Ishikawa (cell line): Measurements from ENCODE around the gene RAMP1.

Source experiments
- CEBPB ChIP-seq: IDR thresholded peaks from 2 replicates; pipeline ENCODE4 v1.6.1; 2012
- CREB1 ChIP-seq: IDR thresholded peaks from 2 replicates; pipeline ENCODE4 v1.6.1; 2012; ENCODE audit warnings: low read depth
- EGR1 ChIP-seq: IDR thresholded peaks from 2 replicates; pipeline ENCODE4 v1.6.1; 2012
- EP300 ChIP-seq: IDR thresholded peaks from 2 replicates; pipeline ENCODE4 v1.6.1; 2012; ENCODE audit warnings: borderline replicate concordance
- FOXM1 ChIP-seq: IDR thresholded peaks from 2 replicates; pipeline ENCODE4 v1.6.1; 2012; ENCODE audit warnings: low read depth, borderline replicate concordance
- MAX ChIP-seq: IDR thresholded peaks from 2 replicates; pipeline ENCODE4 v1.6.1; 2012
- NFIC ChIP-seq: IDR thresholded peaks from 2 replicates; pipeline ENCODE4 v1.6.1; 2012
- RAD21 ChIP-seq: IDR thresholded peaks from 2 replicates; pipeline ENCODE4 v1.6.1; 2012; ENCODE audit warnings: low read depth
- REST ChIP-seq: IDR thresholded peaks from 2 replicates; pipeline ENCODE4 v1.6.1; 2012; ENCODE audit warnings: low read depth, mild to moderate bottlenecking
- TAF1 ChIP-seq: IDR thresholded peaks from 2 replicates; pipeline ENCODE4 v1.6.1; 2012; ENCODE audit warnings: low read depth, mild to moderate bottlenecking
- TCF12 ChIP-seq: IDR thresholded peaks from 2 replicates; pipeline ENCODE4 v1.6.1; 2012; ENCODE audit warnings: low read depth
- TEAD4 ChIP-seq: IDR thresholded peaks from 2 replicates; pipeline ENCODE4 v1.6.1; 2012
- USF1 ChIP-seq: IDR thresholded peaks from 2 replicates; pipeline ENCODE4 v1.6.1; 2012
- YY1 ChIP-seq: IDR thresholded peaks from 2 replicates; pipeline ENCODE4 v1.6.1; 2012; ENCODE audit warnings: low read depth
- ZBTB7A ChIP-seq: IDR thresholded peaks from 2 replicates; pipeline ENCODE4 v1.6.1; 2012; ENCODE audit warnings: low read depth

RAMP1 gene

GRCh38 chr2:237820421-237820820 lies 39.0 kb upstream of the RAMP1 start:
- TF ChIP-seq TEAD4 = no peak
- no peak for TF ChIP-seq ZBTB7A
- no peak for TF ChIP-seq MAX
- no peak for TF ChIP-seq TCF12
- TF ChIP-seq FOXM1 = no peak
- TF ChIP-seq NFIC = no peak
- no peak for TF ChIP-seq TAF1
- no peak for TF ChIP-seq EP300
- TF ChIP-seq YY1 = no peak
- TF ChIP-seq REST = no peak

- TF ChIP-seq YY1 (no peak), RAD21 (no peak), TCF12 (no peak), CREB1 (no peak), ZBTB7A (no peak), NFIC (no peak), EGR1 (no peak), USF1 (no peak), REST (no peak)
Observed at GRCh38 chr2:237823544-237823943, 35.9 kb upstream of the RAMP1 start.

GRCh38 chr2:237824085-237824484 lies 35.3 kb upstream of the RAMP1 start:
- no peak for TF ChIP-seq NFIC
- no peak for TF ChIP-seq RAD21
- TF ChIP-seq MAX = no peak
- no peak for TF ChIP-seq EGR1
- no peak for TF ChIP-seq TCF12

- TF ChIP-seq CREB1 = no peak
- no peak for TF ChIP-seq MAX
- no peak for TF ChIP-seq FOXM1
- TF ChIP-seq TAF1 = no peak
- no peak for TF ChIP-seq EP300
- TF ChIP-seq REST = no peak
- TF ChIP-seq TEAD4 = no peak
- no peak for TF ChIP-seq CEBPB
- no peak for TF ChIP-seq USF1
- no peak for TF ChIP-seq NFIC
- no peak for TF ChIP-seq TCF12
- TF ChIP-seq YY1 = no peak
- TF ChIP-seq ZBTB7A = no peak
- TF ChIP-seq EGR1 = no peak
- TF ChIP-seq RAD21 = no peak
Observed at GRCh38 chr2:237827421-237827987, 31.9 kb upstream of the RAMP1 start.

GRCh38 chr2:237830522-237830921 lies 28.9 kb upstream of the RAMP1 start:
- TF ChIP-seq TCF12 = no peak
- no peak for TF ChIP-seq EGR1
- TF ChIP-seq MAX = no peak
- TF ChIP-seq RAD21 = no peak
- TF ChIP-seq FOXM1 = no peak
- TF ChIP-seq CEBPB = no peak
- TF ChIP-seq USF1 = no peak
- no peak for TF ChIP-seq NFIC
- no peak for TF ChIP-seq ZBTB7A
- no peak for TF ChIP-seq CREB1
- no peak for TF ChIP-seq YY1
